ENCODE data around the gene GPBP1. TPM values are rescaled to one million over a fixed set of nuclear protein-coding genes. Genes with fewer than 3 reads are reported as not detected.

Gene GPBP1
- total and polyA plus RNA-seq, 2 donors = 122 to 149 TPM

DNA sequence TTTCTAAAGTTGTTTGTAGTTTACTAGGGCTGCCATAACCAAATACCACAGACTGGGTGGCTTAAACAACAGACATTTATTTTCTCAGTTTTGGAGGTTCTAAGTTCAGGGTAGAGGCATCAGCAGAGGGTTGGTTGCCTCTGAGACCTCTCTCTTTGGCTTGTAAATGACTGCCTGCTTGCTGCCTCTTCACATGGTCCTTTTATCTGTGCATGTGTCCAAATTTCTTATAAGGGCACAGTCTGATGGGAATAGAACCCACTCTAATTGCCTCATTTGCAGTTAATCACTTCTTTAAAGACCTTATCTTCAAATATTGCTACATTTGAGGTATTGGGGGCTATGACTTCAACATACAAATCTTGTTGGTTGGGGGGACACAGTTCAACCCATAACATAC lies 36.8 kb downstream of the GPBP1 start:
- Histone ChIP-seq H3K27ac (ENCODE audit: low read depth in 1 of 2, low read length in 1 of 2) (peak overlapping the region in 1 of 2 donors; percentile 45), H3K4me1 (ENCODE audit: control insufficient read depth in 2 of 2, insufficient read depth in 2 of 2, low read length in 2 of 2) (peaks cover 0 to 6% of the 10 kb centered on the region in 2 donors), H3K9me3 (ENCODE audit: control insufficient read depth in 2 of 2, insufficient read depth in 1 of 2, low read length in 1 of 2) (no peaks in the 10 kb centered on the region), H3K36me3 (ENCODE audit: control insufficient read depth in 2 of 2, insufficient read depth in 2 of 2, low read length in 1 of 2) (peaks cover 21 to 31% of the 10 kb centered on the region in 2 donors), H3K27me3 (ENCODE audit: control insufficient read depth in 2 of 2, insufficient read depth in 1 of 2, low read length in 1 of 2) (no peaks in the 10 kb centered on the region), H3K4me3 (ENCODE audit: low read length in 2 of 2) (no peak overlapping the region)
- DNase-seq (ENCODE audit: low read depth in 6 of 9, low spot score in 9 of 9) = no peak

DNA sequence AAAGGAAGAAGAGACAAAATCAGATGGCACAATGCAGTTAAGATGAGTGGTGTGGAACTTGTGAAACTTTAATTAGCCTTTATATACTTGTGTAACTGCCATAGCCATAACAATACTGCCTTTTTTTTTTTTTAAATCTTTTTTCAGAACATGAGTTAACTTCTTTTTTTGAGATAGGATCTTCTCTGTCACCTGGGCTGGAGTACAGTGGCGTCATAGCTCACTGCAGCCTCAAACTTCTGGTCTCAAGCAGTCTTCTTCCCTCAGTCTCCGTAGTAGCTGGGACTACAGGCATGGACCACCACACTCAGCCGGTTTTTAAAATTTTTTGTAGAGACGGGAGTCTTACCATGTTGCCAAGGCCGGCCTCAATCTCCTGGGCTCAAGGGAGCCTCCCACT lies 37.2 kb downstream of the GPBP1 start:
- H3K27ac ChIP-seq (ENCODE audit: low read depth in 1 of 2, low read length in 1 of 2) = peak overlapping the region in 1 of 2 donors; percentile 45

DNA sequence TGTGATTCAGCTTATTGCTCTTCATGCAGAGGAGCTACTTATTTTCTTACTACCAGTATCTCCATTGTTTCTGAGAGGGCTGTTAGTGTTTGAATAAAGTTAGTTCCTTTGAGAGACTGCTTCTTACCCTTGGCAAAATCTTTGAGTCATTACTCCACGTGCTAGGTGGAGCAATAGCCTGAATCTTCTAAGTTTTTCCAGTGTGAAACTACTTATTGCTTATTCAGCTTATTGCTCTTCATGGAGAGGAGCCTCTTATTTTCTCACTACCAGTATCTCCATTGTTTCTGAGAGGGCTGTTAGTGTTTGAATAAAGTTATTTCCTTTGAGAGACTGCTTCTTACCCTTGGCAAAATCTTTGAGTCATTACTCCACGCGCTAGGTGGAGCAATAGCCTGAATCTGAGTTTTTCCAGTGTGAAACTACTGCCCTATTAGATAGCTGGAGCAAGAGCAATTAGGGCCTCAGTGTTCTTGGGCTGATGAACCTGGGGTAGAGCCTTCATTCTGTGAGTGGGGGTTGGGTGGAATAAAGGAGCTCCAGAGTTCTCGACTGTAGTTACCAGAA lies 41.9 kb downstream of the GPBP1 start:
- WGBS = 96% methylated on average over 4 of the region's 4 CpGs
- no peak for DNase-seq (ENCODE audit: low read depth in 6 of 9, low spot score in 9 of 9)
- no peak overlapping the region for H3K27ac ChIP-seq (ENCODE audit: low read depth in 1 of 2, low read length in 1 of 2)
- peaks cover 23 to 44% of the 10 kb centered on the region in 2 donors for H3K36me3 ChIP-seq (ENCODE audit: control insufficient read depth in 2 of 2, insufficient read depth in 2 of 2, low read length in 1 of 2)
- H3K4me3 ChIP-seq (ENCODE audit: low read length in 2 of 2) = no peak overlapping the region
- no peaks in the 10 kb centered on the region for H3K27me3 ChIP-seq (ENCODE audit: control insufficient read depth in 2 of 2, insufficient read depth in 1 of 2, low read length in 1 of 2)
- H3K4me1 ChIP-seq (ENCODE audit: control insufficient read depth in 2 of 2, insufficient read depth in 2 of 2, low read length in 2 of 2) = peaks cover 0 to 3% of the 10 kb centered on the region in 2 donors
- H3K9me3 ChIP-seq (ENCODE audit: control insufficient read depth in 2 of 2, insufficient read depth in 1 of 2, low read length in 1 of 2) = no peaks in the 10 kb centered on the region

More for the DNA sequence above, 37.2 kb downstream of the GPBP1 start:
- Histone ChIP-seq H3K4me1 (ENCODE audit: control insufficient read depth in 2 of 2, insufficient read depth in 2 of 2, low read length in 2 of 2) (peaks cover 0 to 6% of the 10 kb centered on the region in 2 donors), H3K27me3 (ENCODE audit: control insufficient read depth in 2 of 2, insufficient read depth in 1 of 2, low read length in 1 of 2) (no peaks in the 10 kb centered on the region), H3K9me3 (ENCODE audit: control insufficient read depth in 2 of 2, insufficient read depth in 1 of 2, low read length in 1 of 2) (no peaks in the 10 kb centered on the region), H3K36me3 (ENCODE audit: control insufficient read depth in 2 of 2, insufficient read depth in 2 of 2, low read length in 1 of 2) (peaks cover 25 to 35% of the 10 kb centered on the region in 2 donors), H3K4me3 (ENCODE audit: low read length in 2 of 2) (no peak overlapping the region)
- DNase-seq (ENCODE audit: low read depth in 6 of 9, low spot score in 9 of 9) = peak in 3 of 9 donors; percentile 16 to 37 (median 21)
- WGBS = 79% methylated on average over 5 of the region's 5 CpGs

DNA sequence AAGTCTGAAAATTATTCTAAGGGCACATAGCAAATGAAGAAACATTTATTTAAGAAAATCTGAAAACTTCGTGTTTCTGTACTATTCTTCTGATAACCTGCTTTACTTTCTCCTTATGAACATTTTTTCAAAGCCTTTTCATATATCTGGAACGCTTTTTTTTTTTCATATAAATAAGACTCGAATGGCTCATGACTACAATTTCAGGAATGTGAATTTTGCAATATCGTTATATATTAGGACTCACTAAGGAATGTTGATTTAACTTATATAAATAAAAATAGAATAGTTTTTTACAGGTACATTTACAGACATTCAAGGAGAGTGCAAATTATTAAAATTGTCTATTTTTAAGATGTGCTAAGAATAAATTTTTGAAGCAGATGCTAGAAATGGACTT lies 42.9 kb downstream of the GPBP1 start:
- 95% methylated on average over 4 of the region's 4 CpGs for WGBS
- DNase-seq (ENCODE audit: low read depth in 6 of 9, low spot score in 9 of 9) = no peak
- no peak overlapping the region for H3K27ac ChIP-seq (ENCODE audit: low read depth in 1 of 2, low read length in 1 of 2)
- no peak overlapping the region for H3K4me3 ChIP-seq (ENCODE audit: low read length in 2 of 2)
- H3K27me3 ChIP-seq (ENCODE audit: control insufficient read depth in 2 of 2, insufficient read depth in 1 of 2, low read length in 1 of 2) = no peaks in the 10 kb centered on the region
- no peaks in the 10 kb centered on the region for H3K4me1 ChIP-seq (ENCODE audit: control insufficient read depth in 2 of 2, insufficient read depth in 2 of 2, low read length in 2 of 2)
- H3K36me3 ChIP-seq (ENCODE audit: control insufficient read depth in 2 of 2, insufficient read depth in 2 of 2, low read length in 1 of 2) = peaks cover 23 to 44% of the 10 kb centered on the region in 2 donors
- no peaks in the 10 kb centered on the region for H3K9me3 ChIP-seq (ENCODE audit: control insufficient read depth in 2 of 2, insufficient read depth in 1 of 2, low read length in 1 of 2)

DNA sequence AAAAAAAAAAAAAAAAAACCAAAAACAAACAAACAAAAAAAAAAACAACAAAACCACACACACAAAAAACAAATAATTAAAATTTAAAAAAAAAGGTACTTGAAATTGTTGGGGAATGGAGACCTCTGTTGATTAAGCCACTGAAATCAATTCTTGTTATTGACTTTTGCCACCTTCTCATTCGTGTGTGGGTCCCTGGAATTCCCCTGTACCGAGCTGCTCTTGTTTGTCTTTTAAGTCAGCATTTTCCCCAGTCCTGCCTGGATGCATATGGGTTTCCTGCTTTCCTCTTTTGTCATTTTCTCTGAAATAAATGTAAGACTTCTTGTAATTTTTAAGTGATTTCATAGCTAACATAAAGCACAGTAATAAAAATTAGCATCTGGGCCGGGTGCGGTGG lies 45.5 kb downstream of the GPBP1 start:
- DNase-seq (ENCODE audit: low read depth in 6 of 9, low spot score in 9 of 9) = no peak
- no peaks in the 10 kb centered on the region for H3K4me1 ChIP-seq (ENCODE audit: control insufficient read depth in 2 of 2, insufficient read depth in 2 of 2, low read length in 2 of 2)

DNA sequence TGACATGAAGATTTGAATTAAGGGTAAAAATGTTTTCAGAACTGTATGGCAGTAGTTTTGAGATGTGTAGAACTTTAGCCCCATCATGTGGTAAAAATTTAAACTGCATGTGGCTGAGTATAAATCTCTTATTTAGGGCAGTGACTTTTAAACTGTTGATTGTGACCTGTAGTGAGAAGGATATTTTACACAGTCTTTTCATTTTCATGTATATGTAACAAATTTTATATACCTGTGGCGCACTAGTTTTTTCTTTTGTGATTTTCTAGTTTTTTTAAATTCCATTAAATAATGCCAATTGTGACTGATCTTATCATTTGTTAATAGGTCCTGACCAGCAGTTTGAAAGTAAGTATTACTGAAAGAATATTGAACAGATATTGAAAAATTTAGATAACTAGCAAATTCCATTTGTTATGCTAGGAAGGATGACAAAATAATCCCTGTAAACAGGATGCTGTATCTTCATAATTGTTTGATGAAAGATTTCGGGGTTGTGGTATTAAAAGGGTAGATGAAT lies 47.2 kb downstream of the GPBP1 start:
- Histone ChIP-seq H3K9me3 (ENCODE audit: control insufficient read depth in 2 of 2, insufficient read depth in 1 of 2, low read length in 1 of 2) (no peaks in the 10 kb centered on the region), H3K27me3 (ENCODE audit: control insufficient read depth in 2 of 2, insufficient read depth in 1 of 2, low read length in 1 of 2) (no peaks in the 10 kb centered on the region), H3K4me1 (ENCODE audit: control insufficient read depth in 2 of 2, insufficient read depth in 2 of 2, low read length in 2 of 2) (no peaks in the 10 kb centered on the region), H3K36me3 (ENCODE audit: control insufficient read depth in 2 of 2, insufficient read depth in 2 of 2, low read length in 1 of 2) (peaks cover 9 to 41% of the 10 kb centered on the region in 2 donors), H3K27ac (ENCODE audit: low read depth in 1 of 2, low read length in 1 of 2) (no peak overlapping the region), H3K4me3 (ENCODE audit: low read length in 2 of 2) (no peak overlapping the region)
- 94% methylated on average over 2 of the region's 2 CpGs for WGBS
- DNase-seq (ENCODE audit: low read depth in 6 of 9, low spot score in 9 of 9) = peak; percentile 19 to 85 (median 76)

More for the DNA sequence above, 45.5 kb downstream of the GPBP1 start:
- Histone ChIP-seq H3K9me3 (ENCODE audit: control insufficient read depth in 2 of 2, insufficient read depth in 1 of 2, low read length in 1 of 2) (no peaks in the 10 kb centered on the region), H3K27ac (ENCODE audit: low read depth in 1 of 2, low read length in 1 of 2) (no peak overlapping the region), H3K36me3 (ENCODE audit: control insufficient read depth in 2 of 2, insufficient read depth in 2 of 2, low read length in 1 of 2) (peaks cover 16 to 43% of the 10 kb centered on the region in 2 donors), H3K27me3 (ENCODE audit: control insufficient read depth in 2 of 2, insufficient read depth in 1 of 2, low read length in 1 of 2) (no peaks in the 10 kb centered on the region), H3K4me3 (ENCODE audit: low read length in 2 of 2) (no peak overlapping the region)
- WGBS = 89% methylated on average over 4 of the region's 4 CpGs

DNA sequence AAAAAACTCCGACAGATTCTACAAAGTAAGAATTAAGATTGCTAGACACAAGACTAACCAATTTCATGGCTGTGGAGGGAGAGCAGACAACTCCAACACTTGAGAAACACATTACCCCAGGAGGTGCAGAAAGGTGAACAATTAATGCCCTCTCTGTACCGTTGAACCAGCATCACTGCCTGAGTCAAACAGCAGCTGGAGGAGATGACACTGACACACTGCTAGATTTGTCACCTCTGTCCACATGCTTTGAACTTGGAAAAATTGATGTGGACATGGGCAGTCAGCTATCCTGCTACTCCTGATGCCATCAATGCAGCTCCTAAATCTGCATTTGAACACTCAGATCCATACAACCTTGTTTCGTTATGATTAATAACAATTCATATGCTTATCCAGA lies 51.7 kb downstream of the GPBP1 start:
- no peaks in the 10 kb centered on the region for H3K9me3 ChIP-seq (ENCODE audit: control insufficient read depth in 2 of 2, insufficient read depth in 1 of 2, low read length in 1 of 2)
- H3K27me3 ChIP-seq (ENCODE audit: control insufficient read depth in 2 of 2, insufficient read depth in 1 of 2, low read length in 1 of 2) = no peaks in the 10 kb centered on the region
- H3K36me3 ChIP-seq (ENCODE audit: control insufficient read depth in 2 of 2, insufficient read depth in 2 of 2, low read length in 1 of 2) = peaks cover 10 to 26% of the 10 kb centered on the region in 2 donors
- 98% methylated on average over 3 of the region's 3 CpGs for WGBS
- no peaks in the 10 kb centered on the region for H3K4me1 ChIP-seq (ENCODE audit: control insufficient read depth in 2 of 2, insufficient read depth in 2 of 2, low read length in 2 of 2)
- H3K27ac ChIP-seq (ENCODE audit: low read depth in 1 of 2, low read length in 1 of 2) = no peak overlapping the region
- no peak for DNase-seq (ENCODE audit: low read depth in 6 of 9, low spot score in 9 of 9)
- no peak overlapping the region for H3K4me3 ChIP-seq (ENCODE audit: low read length in 2 of 2)

DNA sequence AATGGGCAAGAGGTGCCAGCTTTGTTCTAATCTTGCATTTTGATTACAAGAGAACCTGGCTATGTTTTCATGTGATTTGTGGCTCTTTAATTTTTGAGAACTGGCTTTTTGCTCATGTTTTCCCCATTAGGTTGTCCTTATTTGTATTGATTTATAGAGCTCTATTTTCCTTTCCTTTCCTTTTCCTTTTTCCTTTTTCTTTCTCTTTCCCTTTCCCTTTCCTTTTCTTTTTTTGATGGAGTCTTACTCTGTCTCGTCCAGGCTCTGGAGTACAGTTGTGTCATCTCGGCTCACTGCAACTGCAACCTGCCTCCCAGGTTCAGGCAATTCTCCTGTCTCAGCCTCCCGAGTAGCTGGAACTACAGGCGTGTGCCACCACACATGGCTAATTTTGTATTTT lies 55.5 kb downstream of the GPBP1 start:
- Histone ChIP-seq H3K36me3 (ENCODE audit: control insufficient read depth in 2 of 2, insufficient read depth in 2 of 2, low read length in 1 of 2) (peaks cover 20 to 51% of the 10 kb centered on the region in 2 donors), H3K4me3 (ENCODE audit: low read length in 2 of 2) (no peak overlapping the region)
- 97% methylated on average over 4 of the region's 4 CpGs for WGBS

DNA sequence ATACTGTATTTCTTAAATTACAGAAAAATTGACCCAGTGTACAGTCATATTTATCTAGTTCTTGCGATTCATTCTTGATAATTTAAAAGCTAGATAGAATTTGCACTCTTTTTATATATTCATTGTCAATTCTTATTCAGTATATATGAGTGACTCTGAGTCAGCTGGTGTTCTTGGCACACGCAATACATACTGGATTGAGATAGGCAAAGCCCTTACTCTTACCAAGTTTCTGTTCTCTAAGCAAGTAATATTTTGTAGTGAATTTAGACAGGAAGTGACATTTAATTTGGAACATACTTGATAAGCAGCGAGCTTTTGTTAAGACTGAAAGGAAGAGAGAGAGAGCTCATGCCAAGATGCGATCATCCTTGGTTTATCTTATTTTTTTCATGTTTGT lies 57.7 kb downstream of the GPBP1 start:
- H3K27me3 ChIP-seq (ENCODE audit: control insufficient read depth in 2 of 2, insufficient read depth in 1 of 2, low read length in 1 of 2) = no peaks in the 10 kb centered on the region
- no peak overlapping the region for H3K27ac ChIP-seq (ENCODE audit: low read depth in 1 of 2, low read length in 1 of 2)
- no peaks in the 10 kb centered on the region for H3K9me3 ChIP-seq (ENCODE audit: control insufficient read depth in 2 of 2, insufficient read depth in 1 of 2, low read length in 1 of 2)
- peaks cover 18 to 48% of the 10 kb centered on the region in 2 donors for H3K36me3 ChIP-seq (ENCODE audit: control insufficient read depth in 2 of 2, insufficient read depth in 2 of 2, low read length in 1 of 2)
- WGBS = 95% methylated on average over 4 of the region's 4 CpGs
- no peaks in the 10 kb centered on the region for H3K4me1 ChIP-seq (ENCODE audit: control insufficient read depth in 2 of 2, insufficient read depth in 2 of 2, low read length in 2 of 2)
- no peak overlapping the region for H3K4me3 ChIP-seq (ENCODE audit: low read length in 2 of 2)
- DNase-seq (ENCODE audit: low read depth in 6 of 9, low spot score in 9 of 9) = no peak

More for the DNA sequence above, 55.5 kb downstream of the GPBP1 start:
- no peak overlapping the region for H3K27ac ChIP-seq (ENCODE audit: low read depth in 1 of 2, low read length in 1 of 2)
- H3K4me1 ChIP-seq (ENCODE audit: control insufficient read depth in 2 of 2, insufficient read depth in 2 of 2, low read length in 2 of 2) = no peaks in the 10 kb centered on the region
- H3K9me3 ChIP-seq (ENCODE audit: control insufficient read depth in 2 of 2, insufficient read depth in 1 of 2, low read length in 1 of 2) = no peaks in the 10 kb centered on the region
- no peaks in the 10 kb centered on the region for H3K27me3 ChIP-seq (ENCODE audit: control insufficient read depth in 2 of 2, insufficient read depth in 1 of 2, low read length in 1 of 2)
- DNase-seq (ENCODE audit: low read depth in 6 of 9, low spot score in 9 of 9) = no peak

All from thymus (tissue), 11 donors.